Left ventricle myocardium inferior (tissue), 1 donor: Measurements from ENCODE around the gene TMEM245. TPM values are rescaled to one million over a fixed set of nuclear protein-coding genes. Genes with fewer than 3 reads are reported as not detected.

Experiments used
- DNase-seq: peaks from one replicate; pipeline ENCODE4 v3.0.0-alpha.2; 2020
- H3K27ac ChIP-seq: fragments of 200-600 bp; replicated peaks from 2 replicates; pipeline ENCODE4 v1.8.0; 2021
- H3K27me3 ChIP-seq: fragments of 200-600 bp; 2 replicates; pipeline ENCODE4 v1.8.0; 2021; ENCODE audit warnings: low read depth
- H3K36me3 ChIP-seq: fragments of 200-600 bp; 2 replicates; pipeline ENCODE4 v1.8.0; 2021
- H3K4me1 ChIP-seq: fragments of 200-600 bp; 2 replicates; pipeline ENCODE4 v1.8.0; 2021
- H3K4me3 ChIP-seq: fragments of 200-600 bp; 2 replicates; pipeline ENCODE4 v1.8.0; 2021; ENCODE audit warnings: mild to moderate bottlenecking, moderate library complexity
- H3K9me3 ChIP-seq: fragments of 200-600 bp; replicated peaks from 2 replicates; pipeline ENCODE4 v1.8.0; 2021
- intact Hi-C: fragments of 100-400 bp; cut with micrococcal nuclease; formaldehyde crosslinking; loops from one replicate; pipeline ENCODE4 v1.11.0; 2022
- total RNA-seq: library from RNA; stranded (reverse); fragmentation: NEBNext Ultra II Directional; extraction: Animal tissue kit (Norgen Biotek cat#: 25700); gene quantifications from one replicate; pipeline ENCODE4 v1.2.1, GENCODE V29; 2021
- TF ChIP-seq, protein P1 (sequence below): fragments of 200-600 bp; IDR thresholded peaks from 2 replicates; pipeline ENCODE4 v1.8.0; 2021; ENCODE audit warnings: antibody characterized with exemption, mild to moderate bottlenecking, borderline replicate concordance
- donor health status: DM: no; HTN: yes; CAD: no; lungs with severe emphysema.

The TMEM245 gene
- total RNA-seq, 1 donor from 2014 or later = 97.4 TPM

DNA sequence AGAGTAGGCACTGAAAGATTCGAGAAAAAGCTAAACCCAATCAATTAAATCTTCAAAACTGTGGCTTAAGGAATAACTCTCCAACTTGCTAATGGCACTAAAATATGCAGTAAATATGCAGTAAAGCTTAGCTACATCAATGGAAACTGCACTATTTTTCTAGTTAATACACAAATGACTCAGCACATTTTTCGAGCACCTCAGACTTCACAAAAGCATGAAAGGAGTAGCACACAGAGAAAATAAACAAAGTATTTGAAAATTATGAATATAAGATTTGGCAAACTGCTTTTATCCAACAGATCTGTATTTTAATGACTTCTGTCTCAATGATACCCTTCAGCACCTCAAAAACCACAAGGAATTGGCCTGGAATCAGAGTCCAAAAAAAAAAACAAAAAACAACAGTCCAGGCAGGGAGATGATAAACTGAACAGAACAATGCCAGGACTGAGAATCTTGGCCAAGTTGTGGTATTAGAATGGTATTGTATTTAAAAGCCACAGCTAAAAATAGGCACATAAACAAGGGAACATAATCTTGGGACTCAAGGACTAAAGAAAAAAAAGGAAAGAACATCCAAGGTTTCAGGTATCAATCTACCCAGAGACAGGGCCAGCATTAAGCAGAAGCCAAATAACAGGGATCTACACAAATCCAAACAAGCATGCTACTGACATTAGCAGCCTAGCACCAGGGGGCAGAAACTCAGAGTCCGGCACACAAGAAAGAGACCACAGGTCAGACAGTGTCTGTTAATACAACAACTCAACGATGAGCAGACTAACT lies 21.4 kb downstream of the TMEM245 start:
- Histone ChIP-seq H3K4me3 (peak overlapping the region; percentile 30), H3K4me1 (peaks cover 100% of the 10 kb centered on the region), H3K27ac (peak overlapping the region; percentile 89), H3K27me3 (no peaks in the 10 kb centered on the region), H3K36me3 (peaks cover 5% of the 10 kb centered on the region), H3K9me3 (no peaks in the 10 kb centered on the region)
- intact Hi-C loops = no loop called here
- TF ChIP-seq, protein P1, sequence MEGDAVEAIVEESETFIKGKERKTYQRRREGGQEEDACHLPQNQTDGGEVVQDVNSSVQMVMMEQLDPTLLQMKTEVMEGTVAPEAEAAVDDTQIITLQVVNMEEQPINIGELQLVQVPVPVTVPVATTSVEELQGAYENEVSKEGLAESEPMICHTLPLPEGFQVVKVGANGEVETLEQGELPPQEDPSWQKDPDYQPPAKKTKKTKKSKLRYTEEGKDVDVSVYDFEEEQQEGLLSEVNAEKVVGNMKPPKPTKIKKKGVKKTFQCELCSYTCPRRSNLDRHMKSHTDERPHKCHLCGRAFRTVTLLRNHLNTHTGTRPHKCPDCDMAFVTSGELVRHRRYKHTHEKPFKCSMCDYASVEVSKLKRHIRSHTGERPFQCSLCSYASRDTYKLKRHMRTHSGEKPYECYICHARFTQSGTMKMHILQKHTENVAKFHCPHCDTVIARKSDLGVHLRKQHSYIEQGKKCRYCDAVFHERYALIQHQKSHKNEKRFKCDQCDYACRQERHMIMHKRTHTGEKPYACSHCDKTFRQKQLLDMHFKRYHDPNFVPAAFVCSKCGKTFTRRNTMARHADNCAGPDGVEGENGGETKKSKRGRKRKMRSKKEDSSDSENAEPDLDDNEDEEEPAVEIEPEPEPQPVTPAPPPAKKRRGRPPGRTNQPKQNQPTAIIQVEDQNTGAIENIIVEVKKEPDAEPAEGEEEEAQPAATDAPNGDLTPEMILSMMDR = peak; percentile 49
- no peak for DNase-seq

DNA sequence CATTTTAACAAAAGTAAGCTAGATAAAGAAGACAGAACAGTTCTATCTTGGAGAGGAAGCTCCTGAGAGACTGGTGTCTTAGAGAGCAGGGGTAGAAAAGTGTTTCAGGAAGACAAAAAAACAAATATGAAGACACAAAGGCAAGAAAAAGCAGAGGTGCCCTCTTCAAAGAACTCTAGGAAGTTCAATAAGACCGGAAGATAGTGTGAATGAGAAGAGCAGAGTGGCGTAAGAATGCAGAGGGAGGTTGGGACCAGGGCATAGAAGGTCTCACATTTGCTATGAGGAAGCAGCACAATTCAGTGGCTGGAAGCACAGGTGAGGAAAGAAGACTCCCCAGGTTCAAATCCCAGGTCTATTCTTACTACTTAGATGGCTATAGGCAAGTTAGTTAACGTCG lies 22.6 kb downstream of the TMEM245 start:
- intact Hi-C loops = no loop called here
- Histone ChIP-seq H3K9me3 (no peaks in the 10 kb centered on the region), H3K27me3 (no peaks in the 10 kb centered on the region), H3K36me3 (peaks cover 10% of the 10 kb centered on the region), H3K27ac (peak overlapping the region; percentile 89), H3K4me1 (peaks cover 100% of the 10 kb centered on the region), H3K4me3 (no peak overlapping the region)
- no peak for DNase-seq
- TF ChIP-seq, protein P1 = no peak

DNA sequence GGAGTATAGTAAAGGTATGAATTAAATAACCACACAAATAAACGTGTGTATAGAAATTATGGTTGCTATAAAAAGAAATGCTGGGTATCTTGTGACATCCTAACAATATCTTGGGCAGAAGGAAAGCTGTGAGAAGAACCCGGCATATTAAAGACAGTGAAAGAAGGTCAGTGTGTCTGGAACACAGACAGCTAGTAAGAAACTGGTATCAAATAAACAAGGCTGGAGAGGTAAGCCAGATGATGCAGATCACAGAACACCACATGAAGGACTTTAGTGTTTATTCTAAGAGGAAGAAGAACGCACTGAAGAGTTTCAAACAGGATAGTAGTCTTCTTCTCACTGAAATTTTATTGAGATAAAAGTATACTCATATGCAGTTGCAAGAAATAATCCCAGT lies 24.4 kb downstream of the TMEM245 start:
- DNase-seq = no peak
- H3K27ac ChIP-seq = peak overlapping the region; percentile 89
- intact Hi-C loops = no loop called here
- H3K27me3 ChIP-seq = no peaks in the 10 kb centered on the region
- no peaks in the 10 kb centered on the region for H3K9me3 ChIP-seq
- peaks cover 15% of the 10 kb centered on the region for H3K36me3 ChIP-seq
- TF ChIP-seq, protein P1 = no peak
- peaks cover 85% of the 10 kb centered on the region for H3K4me1 ChIP-seq
- H3K4me3 ChIP-seq = no peak overlapping the region

DNA sequence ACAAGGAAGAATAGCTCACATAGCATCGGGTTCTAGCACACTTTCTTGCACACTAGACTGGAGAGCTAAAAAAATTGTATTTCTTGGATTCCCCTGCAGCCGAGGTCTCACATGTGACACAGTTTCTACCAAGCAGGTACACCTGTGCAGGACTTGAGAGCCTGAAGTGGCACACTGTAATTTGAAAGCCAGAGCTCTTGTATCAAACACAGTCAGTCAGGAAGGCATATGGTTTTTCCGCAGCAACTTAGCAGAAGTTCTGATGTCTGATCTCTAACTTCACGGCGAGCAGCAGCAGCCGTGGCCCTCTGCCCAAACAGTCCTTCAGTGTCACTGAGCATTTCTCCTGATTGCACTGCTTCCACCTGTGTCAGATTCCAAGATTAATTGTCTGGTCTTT lies 25.5 kb downstream of the TMEM245 start:
- DNase-seq = no peak
- Histone ChIP-seq H3K4me1 (peaks cover 75% of the 10 kb centered on the region), H3K27me3 (no peaks in the 10 kb centered on the region), H3K9me3 (no peaks in the 10 kb centered on the region), H3K4me3 (no peak overlapping the region), H3K27ac (peak overlapping the region; percentile 89), H3K36me3 (peaks cover 25% of the 10 kb centered on the region)
- intact Hi-C loops = no loop called here
- TF ChIP-seq, protein P1 = no peak

DNA sequence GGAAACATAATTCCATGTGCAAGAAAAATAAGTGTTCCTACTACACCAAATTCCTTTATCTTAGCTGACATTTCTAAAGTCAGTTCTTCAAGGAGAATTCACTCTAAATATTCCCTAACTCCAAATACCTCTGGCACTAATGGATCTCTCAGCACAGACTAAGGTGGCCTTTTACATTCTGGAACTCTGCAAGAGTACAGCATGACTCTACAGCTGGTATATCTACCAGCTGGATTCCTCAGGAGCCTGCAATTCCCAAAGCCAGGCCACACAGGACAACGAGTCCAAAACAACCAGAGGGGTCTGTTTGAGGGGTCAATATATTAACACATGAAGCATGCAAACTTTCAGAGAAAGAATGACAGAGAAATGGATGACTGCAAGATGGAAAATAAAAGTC lies 27.2 kb downstream of the TMEM245 start:
- Histone ChIP-seq H3K27me3 (no peaks in the 10 kb centered on the region), H3K27ac (peak overlapping the region; percentile 89), H3K4me3 (no peak overlapping the region), H3K36me3 (peaks cover 40% of the 10 kb centered on the region), H3K9me3 (no peaks in the 10 kb centered on the region), H3K4me1 (peaks cover 58% of the 10 kb centered on the region)
- intact Hi-C loops = no loop called here
- no peak for DNase-seq
- TF ChIP-seq, protein P1 = no peak
